HCT116 (cell line): ENCODE results near the gene METRN. TPM values are rescaled to one million over a fixed set of nuclear protein-coding genes. Genes with fewer than 3 reads are reported as not detected.

Source experiments
- ATAC-seq: fragments of 200-7000 bp; cut with Tn5 transposase; 2 replicates; pipeline ENCODE4 v1.9.1; 2020; ENCODE audit warnings: mild to moderate bottlenecking, moderate library complexity
- BruUV-seq: library from RNA; stranded (reverse); fragments of 400-500 nt; replicated peaks from 2 replicates; lab custom pipeline; 2021; lab: Mats Ljungman, UMichigan
- CTCF ChIA-PET: fragments of 300-600 bp; sonication (Branson Sonifier 250); formaldehyde crosslinking; loops from one replicate; lab custom pipeline; 2021; ENCODE audit warnings: antibody characterized with exemption; lab: Charles Lee
- POLR2A ChIA-PET: fragments of 300-600, 350-600 bp; sonication (Branson Sonifier 250); formaldehyde crosslinking; loops from one replicate; lab custom pipeline; 2021; ENCODE audit warnings: antibody characterized with exemption; lab: Charles Lee
- RAD21 ChIA-PET, 2 experiments: fragments of 300-600 bp; sonication (Branson Sonifier 250); formaldehyde crosslinking; loops; one replicate each; lab custom pipeline; 2023; ENCODE audit warnings: low total read pairs in 2 of 2; ENCODE audit not compliant: uncharacterized antibody in 2 of 2, unreplicated experiment in 2 of 2, low non-redundant PET in 1 of 2; lab: Charles Lee
- DNase-seq: peaks from one replicate; pipeline ENCODE4 v3.0.0-alpha.2; 2010; ENCODE audit warnings: low read depth, low spot score
- H2AFZ ChIP-seq: fragments of 200-600 bp; shearing (Covaris generic), sonication (generic); 2 replicates; pipeline ENCODE4 v1.6.1; 2017; ENCODE audit warnings: low read depth, mixed run types, mixed read lengths, antibody characterized with exemption, low read length; ENCODE audit not compliant: poor library complexity, severe bottlenecking
- H3K27ac ChIP-seq: 2 replicates; pipeline ENCODE4 v1.5.1; 2012; ENCODE audit warnings: low read depth, low read length
- H3K27me3 ChIP-seq: fragments of 200-600 bp; sonication (generic); 2 replicates; pipeline ENCODE4 v1.6.1; 2016; ENCODE audit warnings: mixed run types, low read length, mixed read lengths; ENCODE audit not compliant: insufficient read depth
- H3K36me3 ChIP-seq, 2 experiments: fragments of 200-500 bp in 1 of 2; fragments of 200-600 bp in 1 of 2; sonication (Bioruptor generic) in 1 of 2; sonication (generic) in 1 of 2; 2 replicates each; pipeline versions ENCODE4 v1.5.1 to v1.6.1; 2014 to 2016; ENCODE audit warnings: low read length in 2 of 2, inconsistent platforms in 1 of 2, mixed read lengths in 1 of 2, mixed run types in 1 of 2; ENCODE audit not compliant: insufficient read depth in 2 of 2, control insufficient read depth in 1 of 2
- H3K4me1 ChIP-seq, 2 experiments: fragments of 200-600 bp in 1 of 2; sonication (generic) in 1 of 2; 2 replicates each; pipeline versions ENCODE4 v1.5.1 to v1.6.1; 2012 to 2017; ENCODE audit warnings: low read length in 2 of 2, inconsistent platforms in 1 of 2, mild to moderate bottlenecking in 1 of 2, mixed read lengths in 1 of 2, mixed run types in 1 of 2, moderate library complexity in 1 of 2; ENCODE audit not compliant: insufficient read depth in 2 of 2, control insufficient read depth in 1 of 2
- H3K4me2 ChIP-seq: fragments of 200-600 bp; sonication (generic); 2 replicates; pipeline ENCODE4 v1.6.1; 2017; ENCODE audit warnings: mixed run types, low read length, mixed read lengths
- H3K4me3 ChIP-seq, 2 experiments: fragments of 200-600 bp in 1 of 2; sonication (generic) in 1 of 2; replicated peaks in 1 of 2; 2 replicates each; pipeline ENCODE4 v1.5.1; 2011 to 2016; ENCODE audit warnings: low read length in 2 of 2, control low read depth in 1 of 2, low read depth in 1 of 2, mild to moderate bottlenecking in 1 of 2, mixed read lengths in 1 of 2, mixed run types in 1 of 2
- H3K79me2 ChIP-seq: fragments of 200-600 bp; sonication (generic); 2 replicates; pipeline ENCODE4 v1.6.1; 2017; ENCODE audit warnings: mild to moderate bottlenecking, mixed run types, low read length, moderate library complexity, mixed read lengths; ENCODE audit not compliant: insufficient read depth
- H3K9ac ChIP-seq: fragments of 200-600 bp; sonication (generic); 2 replicates; pipeline ENCODE4 v1.6.1; 2016; ENCODE audit warnings: low read length, mixed read lengths
- H3K9me2 ChIP-seq: fragments of 200-600 bp; sonication (generic), shearing (Covaris generic); 2 replicates; pipeline ENCODE4 v1.6.1; 2017; ENCODE audit warnings: mixed run types, mild to moderate bottlenecking, moderate library complexity; ENCODE audit not compliant: insufficient read depth
- H3K9me3 ChIP-seq, 2 experiments: fragments of 200-500 bp in 1 of 2; fragments of 200-600 bp in 1 of 2; sonication (Bioruptor generic) in 1 of 2; sonication (generic) in 1 of 2; 2 replicates each; pipeline ENCODE4 v1.6.1; 2014 to 2017; ENCODE audit warnings: low read length in 2 of 2, mixed read lengths in 2 of 2, inconsistent platforms in 1 of 2, low read depth in 1 of 2, mild to moderate bottlenecking in 1 of 2, mixed run types in 1 of 2, moderate library complexity in 1 of 2; ENCODE audit not compliant: control insufficient read depth in 1 of 2, insufficient read depth in 1 of 2
- H4K20me1 ChIP-seq: fragments of 200-600 bp; sonication (generic), shearing (Covaris generic); 2 replicates; pipeline ENCODE4 v1.6.1; 2017; ENCODE audit warnings: mixed run types, mild to moderate bottlenecking, moderate library complexity; ENCODE audit not compliant: insufficient read depth
- ATF3 ChIP-seq: IDR thresholded peaks from 2 replicates; pipeline ENCODE4 v1.6.1; 2012
- CBX3 ChIP-seq: IDR thresholded peaks from 2 replicates; pipeline ENCODE4 v1.6.1; 2012; ENCODE audit warnings: low read depth
- CEBPB ChIP-seq: IDR thresholded peaks from 2 replicates; pipeline ENCODE4 v1.6.1; 2012; ENCODE audit warnings: low read depth
- CTCF ChIP-seq, 3 experiments: fragments of 200-600 bp in 1 of 3; sonication (generic) in 1 of 3; IDR thresholded peaks in 2 of 3; conservative IDR thresholded peaks in 1 of 3; 2 replicates each; pipeline ENCODE4 v1.5.1; 2012 to 2017; ENCODE audit warnings: low read depth in 2 of 3, low read length in 2 of 3, antibody characterized with exemption in 1 of 3, borderline replicate concordance in 1 of 3, control low read depth in 1 of 3, mild to moderate bottlenecking in 1 of 3, mixed read lengths in 1 of 3, mixed run types in 1 of 3, moderate library complexity in 1 of 3; ENCODE audit not compliant: insufficient read depth in 1 of 3
- ELF1 ChIP-seq: IDR thresholded peaks from 2 replicates; pipeline ENCODE4 v1.6.1; 2012; ENCODE audit warnings: low read depth, borderline replicate concordance
- EZH2phosphoT487 ChIP-seq: fragments of 200-600 bp; IDR thresholded peaks from 2 replicates; pipeline ENCODE4 v1.6.1; 2018; ENCODE audit warnings: antibody characterized with exemption, borderline replicate concordance
- FOSL1 ChIP-seq: IDR thresholded peaks from 2 replicates; pipeline ENCODE4 v1.6.1; 2012; ENCODE audit warnings: low read depth
- JUND ChIP-seq: IDR thresholded peaks from 2 replicates; pipeline ENCODE4 v1.6.1; 2012
- POLR2A ChIP-seq: IDR thresholded peaks from 2 replicates; pipeline ENCODE4 v1.7.0; 2011; ENCODE audit warnings: borderline replicate concordance; ENCODE audit not compliant: insufficient read depth, insufficient read length; ENCODE audit errors: extremely low read depth
- POLR2AphosphoS5 ChIP-seq: IDR thresholded peaks from 2 replicates; pipeline ENCODE4 v1.6.1; 2011; ENCODE audit warnings: mild to moderate bottlenecking, low read depth, low read length, moderate library complexity
- RAD21 ChIP-seq: IDR thresholded peaks from 2 replicates; pipeline ENCODE4 v1.6.1; 2012; ENCODE audit warnings: low read depth, mild to moderate bottlenecking
- REST ChIP-seq: IDR thresholded peaks from 2 replicates; pipeline ENCODE4 v1.6.1; 2012; ENCODE audit warnings: low read depth
- SIN3A ChIP-seq: IDR thresholded peaks from 2 replicates; pipeline ENCODE4 v1.6.1; 2012; ENCODE audit warnings: low read depth
- SP1 ChIP-seq: IDR thresholded peaks from 2 replicates; pipeline ENCODE4 v1.6.1; 2012; ENCODE audit warnings: low read depth
- SRF ChIP-seq: IDR thresholded peaks from 2 replicates; pipeline ENCODE4 v1.6.1; 2012; ENCODE audit warnings: low read depth
- YY1 ChIP-seq: IDR thresholded peaks from 2 replicates; pipeline ENCODE4 v1.6.1; 2011; ENCODE audit warnings: low read length, low read depth, moderate library complexity, mild to moderate bottlenecking; ENCODE audit not compliant: insufficient replicate concordance; ENCODE audit errors: extremely low read depth
- ZBTB33 ChIP-seq: IDR thresholded peaks from 2 replicates; pipeline ENCODE4 v1.6.1; 2011; ENCODE audit warnings: mild to moderate bottlenecking, low read length, moderate library complexity; ENCODE audit not compliant: insufficient replicate concordance; ENCODE audit errors: extremely low read depth
- ZFX ChIP-seq: fragments of 450-650 bp; IDR thresholded peaks from 2 replicates; pipeline ENCODE4 v1.6.1; 2017
- ZNF274 ChIP-seq: fragments of 200-500 bp; sonication (Bioruptor generic); IDR thresholded peaks from 2 replicates; pipeline ENCODE4 v1.6.1; 2014; ENCODE audit warnings: mild to moderate bottlenecking, low read depth, low read length, inconsistent platforms
- intact Hi-C: fragments of 100-400 bp; cut with micrococcal nuclease; formaldehyde crosslinking; loops from 2 replicates; pipeline ENCODE4 v1.10.0; 2022
- total RNA-seq: library from RNA; stranded (reverse); gene quantifications from one replicate; pipeline ENCODE4 v1.2.1, GENCODE V29; 2021; ENCODE audit not compliant: unreplicated experiment

METRN gene
- total RNA-seq, 1 experiment from 2014 or later = 193 TPM

GRCh38 chr16:695355-696089, 19.4 kb upstream of the METRN start:
- Histone ChIP-seq H3K9ac (peak overlapping the region; percentile 64), H3K4me2 (peak overlapping the region; percentile 88), H2AFZ (no peak overlapping the region), H3K9me3 (no peaks in the 10 kb centered on the region), H3K27ac (peak overlapping the region; percentile 96), H3K9me2 (no peaks in the 10 kb centered on the region), H3K27me3 (no peaks in the 10 kb centered on the region), H3K36me3 (no peaks in the 10 kb centered on the region), H3K79me2 (peaks cover 4% of the 10 kb centered on the region; the same call in 1 of the 2 replicates), H3K4me3 (peak overlapping the region; percentile 46 to 58), H3K4me1 (peaks cover 10 to 31% of the 10 kb centered on the region in 2 experiments), H4K20me1 (no peaks in the 10 kb centered on the region)
- ChIA-PET CTCF (interaction anchor here (1.0 to 1.6 kb wide), 5 partner anchors 9 to 408 kb away, joined by 3 to 6 read pairs (median 3); partner anchors contain the start of genes ANTKMT and FBXL16), POLR2A (interaction anchor here (1.0 to 1.6 kb wide), 3 partner anchors 11 to 26 kb away, joined by 3 to 5 read pairs (median 3); partner anchors contain the start of genes ANTKMT and JMJD8), RAD21 (no interaction called here)
- intact Hi-C loops = no loop called here
- ATAC-seq (peak; percentile 74), DNase-seq (no peak)
- BruUV-seq = no TSS peak
- no peak for TF ChIP-seq JUND
- TF ChIP-seq CTCF (IDR thresholded peaks at IDR 0.05 in 2 of 3, conservative IDR thresholded peaks at IDR 0.05 in 1 of 3; ENCODE audit: borderline replicate concordance in 1 of 3, insufficient read depth in 1 of 3, low read depth in 2 of 3, low read length in 2 of 3) = no peak
- TF ChIP-seq SP1 = peak; percentile 41; the same call in 1 of the 2 replicates
- peak; percentile 80; the same call in 1 of the 2 replicates for TF ChIP-seq CBX3
- no peak for TF ChIP-seq CEBPB
- no peak for TF ChIP-seq SRF
- no peak for TF ChIP-seq ZNF274
- TF ChIP-seq EZH2phosphoT487 = no peak
- no peak for TF ChIP-seq SIN3A
- peak; percentile 12 for TF ChIP-seq POLR2A
- peak; percentile 59 for TF ChIP-seq YY1
- TF ChIP-seq POLR2AphosphoS5 = peak; percentile 55
- TF ChIP-seq FOSL1 = no peak
- TF ChIP-seq ELF1 = no peak
- TF ChIP-seq RAD21 = no peak
- TF ChIP-seq ZBTB33 = no peak
- TF ChIP-seq ATF3 = no peak
- TF ChIP-seq ZFX = peak; percentile 84; the same call in 1 of the 2 replicates
- no peak for TF ChIP-seq REST
